G401 (cell line): ENCODE measurements around the gene SLC6A6. TPM values are rescaled to one million over a fixed set of nuclear protein-coding genes. Genes with fewer than 3 reads are reported as not detected.
A peak's percentile ranks its signal among the peaks of the same experiment; 100 is the strongest.
"Not testable (repeated sequence)": the region's sequence is repeated elsewhere in the genome, so short reads cannot be mapped to it uniquely, and the experiment has no call there.

Experiments
- DNase-seq: peaks from one replicate; pipeline ENCODE4 v3.0.0-alpha.2; 2015; ENCODE audit warnings: low spot score
- in situ Hi-C: cut with HindIII; loops from 2 replicates; pipeline ENCODE4 v1.10.0; 2016; ENCODE audit warnings: low sequenced_read_pairs, mixed read lengths
- total RNA-seq: library from RNA; depleted of rRNA; stranded (reverse); fragments of >200 nt; shearing (Covaris generic); gene quantifications from 2 replicates; pipeline ENCODE4 v1.2.3, GENCODE V29; 2014

Gene SLC6A6
- total RNA-seq, 1 experiment from 2014 or later, result 31.2 TPM

DNA sequence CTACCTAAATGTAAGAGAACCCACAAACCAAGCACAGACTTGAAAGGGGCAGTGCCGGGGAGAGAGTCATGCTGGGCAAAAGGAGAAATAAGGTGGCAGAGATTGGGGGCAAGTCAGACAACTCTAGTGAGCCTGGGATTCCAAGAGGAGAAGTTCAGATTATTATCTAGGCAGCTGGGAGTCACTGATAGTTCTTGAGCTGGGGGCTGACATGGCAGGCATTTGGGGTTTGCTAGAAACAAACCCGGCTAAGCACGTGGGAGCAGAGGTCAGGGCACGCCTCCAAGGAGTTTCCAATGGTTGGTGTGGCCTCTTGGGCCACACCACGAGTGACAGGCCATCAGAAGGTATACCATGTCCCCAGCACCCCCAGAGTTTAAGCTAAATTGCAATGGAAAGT is 27.6 kb downstream of the SLC6A6 start:
- in situ Hi-C loops, result no loop called here
- DNase-seq, result no peak

DNA sequence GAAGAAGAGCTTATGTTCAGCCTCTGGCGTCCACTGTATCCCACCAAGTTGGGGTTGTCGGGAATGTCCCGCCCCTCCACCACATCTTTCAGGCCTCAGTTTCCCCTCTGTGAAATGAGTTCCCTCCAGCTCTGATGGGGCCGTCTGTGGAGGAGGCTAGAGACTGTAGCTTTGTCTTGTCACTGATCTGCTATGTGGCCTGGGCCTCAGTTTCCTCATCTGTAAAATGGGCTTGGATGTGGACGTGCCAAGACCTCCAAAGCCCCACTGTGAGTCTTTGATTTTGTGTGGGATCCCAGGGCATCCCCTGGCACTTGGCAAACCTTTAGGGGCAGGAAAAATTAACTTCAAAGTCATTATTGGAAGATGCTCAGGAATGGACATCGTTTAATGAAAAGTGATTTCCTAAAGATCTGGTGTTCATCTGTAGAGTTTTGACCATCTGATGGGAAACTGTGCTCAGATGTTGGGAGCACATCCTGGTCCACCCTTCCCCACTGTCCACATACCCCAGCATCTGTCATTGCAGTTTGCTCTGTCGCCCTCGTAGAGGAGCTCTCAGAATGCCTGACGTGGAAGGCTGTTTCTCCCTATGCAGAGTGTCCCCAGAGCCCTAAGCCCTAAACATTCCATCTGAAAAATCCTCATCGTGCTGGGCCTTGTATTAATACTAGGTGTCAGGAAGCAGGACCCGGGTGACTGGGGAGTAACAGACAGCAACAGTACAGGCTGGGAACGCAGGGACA is 28.5 kb downstream of the SLC6A6 start:
- in situ Hi-C loops, result no loop called here

DNA sequence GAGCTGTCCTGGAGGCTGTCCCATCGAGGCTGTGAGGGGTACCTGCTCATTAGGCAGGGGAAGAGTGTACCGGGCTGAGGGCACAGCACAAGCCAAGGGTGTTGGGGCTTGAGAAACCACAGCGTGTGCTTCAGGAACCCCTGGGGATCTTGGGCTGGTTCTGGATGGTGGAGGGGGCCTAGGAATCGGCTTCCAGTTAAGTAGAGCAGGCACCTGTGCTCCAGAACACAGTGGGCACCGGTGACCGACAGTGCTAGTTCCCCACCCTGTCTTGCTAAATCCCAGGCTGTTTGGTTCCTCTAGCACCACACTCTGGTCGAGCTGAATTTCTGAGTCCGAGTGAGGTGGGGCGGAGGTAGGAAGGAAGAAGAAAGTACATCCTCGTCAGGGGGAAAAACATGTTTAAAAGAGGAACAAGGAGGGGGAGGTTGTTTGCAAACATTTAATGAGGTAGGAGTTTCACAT is 29.1 kb downstream of the SLC6A6 start:
- DNase-seq, result no peak
- in situ Hi-C loops, result no loop called here

More for the DNA sequence above, 28.5 kb downstream of the SLC6A6 start:
- no peak for DNase-seq

DNA sequence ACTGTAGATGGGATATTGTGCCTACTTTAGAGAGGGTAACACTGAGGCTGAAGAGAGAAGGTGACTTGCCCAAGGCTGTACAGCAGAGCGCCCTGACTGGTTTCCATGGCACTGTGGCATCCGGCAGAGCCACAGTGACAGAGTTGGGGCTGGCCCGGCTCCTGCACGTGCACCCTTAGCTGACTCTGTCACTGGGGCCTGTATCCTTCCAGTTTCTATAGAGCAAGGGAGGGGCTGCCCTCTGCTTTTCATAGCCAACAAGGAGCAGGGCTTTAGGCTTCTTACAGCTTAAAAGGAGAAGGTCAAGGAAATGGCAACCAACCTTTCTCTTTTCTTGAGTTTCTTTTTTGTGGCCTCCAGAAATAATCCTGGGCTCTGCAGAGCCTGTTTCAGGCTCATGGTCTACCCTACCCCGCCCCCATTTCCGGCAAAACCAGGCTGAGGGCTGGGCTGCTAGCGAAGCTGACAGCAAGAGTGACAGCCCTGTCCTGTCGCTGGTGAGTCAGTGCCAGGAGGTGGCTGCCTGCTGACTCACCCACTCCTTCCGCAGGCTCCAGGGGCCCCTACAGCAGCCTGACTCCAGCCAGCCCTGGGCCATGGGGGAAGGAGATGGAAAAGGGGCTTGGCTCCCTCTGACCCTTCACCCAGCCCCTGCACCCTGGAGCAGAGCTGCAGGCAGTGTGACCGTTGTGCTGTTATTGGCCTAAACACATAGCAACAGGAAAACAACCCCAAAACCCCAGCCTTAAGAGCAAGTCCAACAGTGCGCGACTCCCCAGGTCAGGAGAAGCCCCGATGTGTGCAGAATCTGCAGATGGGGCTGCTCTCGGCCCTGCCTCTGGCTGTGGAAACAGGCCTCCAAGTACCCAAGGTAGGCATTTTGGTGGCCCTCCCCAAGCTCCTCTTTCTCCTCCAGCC is 29.8 kb downstream of the SLC6A6 start:
- no peak for DNase-seq

DNA sequence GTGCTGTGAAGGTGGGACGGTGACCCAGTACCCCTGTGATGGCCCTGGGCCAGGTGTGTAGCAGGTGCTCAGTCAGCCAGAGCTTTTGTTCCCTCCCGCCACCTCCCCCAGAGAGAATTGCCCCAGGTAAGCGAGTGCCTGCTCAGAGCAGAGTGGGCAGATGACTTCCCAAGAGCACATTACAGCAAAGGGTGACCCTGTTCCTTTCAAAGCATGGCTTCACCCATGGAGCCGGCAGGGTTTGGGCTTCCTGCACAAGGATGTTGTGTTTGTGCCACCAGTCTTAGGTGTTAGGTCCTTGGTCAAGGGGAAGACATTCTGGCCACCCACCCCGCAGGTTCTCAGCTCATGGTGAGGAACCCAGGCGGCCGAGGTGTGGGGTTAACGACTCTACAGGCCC is 30.7 kb downstream of the SLC6A6 start:
- no peak for DNase-seq
- in situ Hi-C loops, result no loop called here

More for the DNA sequence above, 29.8 kb downstream of the SLC6A6 start:
- in situ Hi-C loops, result no loop called here

DNA sequence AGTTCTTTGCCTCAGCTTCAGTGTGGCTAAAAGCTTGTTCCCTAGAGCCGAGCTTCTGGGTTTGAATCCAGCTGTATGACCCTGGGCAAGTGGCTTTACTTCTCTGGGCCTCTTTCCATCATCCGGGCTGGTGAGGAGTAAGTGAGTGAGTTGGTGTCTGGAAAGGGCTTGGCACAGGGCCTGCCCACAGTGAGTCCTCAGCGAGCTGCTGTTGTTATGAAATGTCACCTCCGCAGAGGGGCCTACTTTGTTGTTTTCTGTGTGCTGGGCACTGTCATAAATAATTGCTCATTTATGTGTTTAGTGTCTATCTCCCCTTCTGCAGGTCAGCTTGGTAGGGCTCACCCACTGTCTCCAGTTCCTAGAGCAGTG is 31.7 kb downstream of the SLC6A6 start:
- in situ Hi-C loops, result no loop called here
- no peak for DNase-seq

DNA sequence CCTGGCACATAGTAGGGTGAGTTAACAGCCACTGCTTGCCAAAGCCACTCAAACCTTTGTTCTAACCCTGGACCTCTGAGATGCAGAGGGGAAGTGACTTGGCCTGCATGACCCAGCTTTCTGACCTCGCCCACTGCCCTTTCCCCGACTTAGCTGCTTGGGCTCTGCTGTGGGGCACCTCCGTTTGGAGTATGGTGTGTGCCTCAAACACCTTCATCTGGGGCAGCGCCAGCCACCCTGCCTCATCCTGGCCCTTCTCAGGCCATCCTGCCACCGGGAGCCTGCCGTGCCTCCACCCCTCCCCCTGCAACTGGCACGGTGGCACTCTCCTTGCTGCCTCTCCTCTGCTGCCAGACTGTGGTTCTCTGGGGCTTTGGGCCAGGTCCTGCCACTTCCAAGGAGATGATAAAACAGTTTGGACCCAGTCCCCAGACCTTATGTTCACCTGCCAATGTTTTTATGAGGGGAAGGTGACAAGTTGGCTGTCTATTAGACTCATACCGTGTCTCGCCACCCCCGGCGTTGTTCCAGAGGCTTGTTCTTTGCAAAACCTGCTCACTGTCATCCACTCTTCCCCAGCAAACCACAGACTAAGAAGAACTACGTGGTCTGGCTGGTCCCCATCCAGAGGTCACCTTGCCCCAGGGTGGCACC is 32.2 kb downstream of the SLC6A6 start:
- in situ Hi-C loops, result no loop called here
- DNase-seq, result peak; percentile 85

DNA sequence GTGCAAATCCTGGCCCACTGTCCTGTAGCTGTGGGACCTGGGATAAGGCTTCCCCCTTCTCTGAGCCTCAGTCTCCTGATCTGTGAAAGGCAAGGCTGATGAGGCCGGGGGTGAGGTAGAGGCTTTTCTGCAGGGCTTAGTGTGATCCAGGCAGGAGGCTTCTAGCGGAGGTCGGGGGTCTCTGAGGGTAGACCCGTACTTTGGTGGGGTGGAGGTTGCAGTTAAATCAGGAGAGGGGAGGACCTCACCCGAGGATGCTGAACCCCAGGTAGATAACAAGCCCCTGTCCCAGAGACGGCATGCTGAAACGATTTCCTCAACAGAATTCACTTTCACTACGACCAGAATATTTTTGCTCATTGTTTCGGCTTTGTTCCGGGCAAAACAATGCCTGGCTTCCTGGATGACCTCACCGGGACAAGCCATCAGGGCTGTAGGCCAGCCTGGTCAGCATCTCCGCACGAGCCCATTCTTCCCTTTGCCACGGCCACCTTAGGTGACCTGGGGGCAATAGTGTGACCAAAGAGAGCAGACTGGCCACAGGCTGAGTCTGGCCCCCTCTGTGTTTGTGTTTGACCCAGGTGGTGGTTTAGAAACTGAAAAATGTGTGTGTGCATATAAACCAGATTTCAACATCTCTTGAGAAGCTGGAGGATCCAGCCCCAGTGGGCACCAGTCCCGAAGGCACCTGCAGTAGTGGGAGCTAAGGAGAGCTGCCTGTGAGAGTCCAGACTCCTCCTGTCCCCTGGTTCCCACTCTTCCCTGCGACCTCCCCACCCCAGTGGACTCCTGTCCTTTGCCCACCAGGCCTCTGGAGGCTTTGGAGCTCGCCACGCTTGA is 33.0 kb downstream of the SLC6A6 start:
- no peak for DNase-seq
- in situ Hi-C loops, result no loop called here

DNA sequence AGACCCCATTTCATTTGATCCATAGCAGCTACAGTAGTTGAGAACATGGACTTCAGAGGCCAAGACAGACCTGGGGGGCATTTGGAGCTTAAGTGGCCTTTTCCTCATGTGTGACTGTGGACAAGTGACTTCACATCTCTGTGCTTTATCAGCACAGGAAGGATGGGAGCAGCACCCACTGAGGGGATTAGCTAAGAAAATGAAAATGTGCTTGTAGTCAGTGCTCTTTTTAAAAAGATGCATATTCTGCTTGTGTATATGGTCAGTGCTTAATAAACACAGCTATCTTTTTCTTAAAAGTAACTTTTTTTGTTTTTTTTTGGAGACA is 34.5 kb downstream of the SLC6A6 start:
- DNase-seq, result no peak
- in situ Hi-C loops, result no loop called here

DNA sequence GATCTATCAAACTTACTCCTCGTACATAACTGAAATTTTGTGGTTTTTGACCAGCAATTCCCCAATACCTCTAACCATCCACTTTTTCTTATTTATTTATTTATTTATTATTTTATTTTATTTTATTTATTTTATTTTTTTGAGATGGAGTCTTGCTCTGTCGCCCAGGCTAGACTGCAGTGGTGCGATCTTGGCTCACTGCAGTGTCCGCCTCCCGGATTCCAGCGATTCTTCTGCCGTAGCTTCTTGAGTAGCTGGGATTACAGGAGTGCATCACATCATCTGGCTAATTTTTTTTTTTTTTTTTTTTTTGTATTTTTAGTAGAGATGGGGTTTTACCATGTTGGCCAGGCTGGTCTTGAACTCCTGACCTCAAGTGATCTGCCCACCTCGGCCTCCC is 35.3 kb downstream of the SLC6A6 start:
- in situ Hi-C loops, DNase-seq: not testable (repeated sequence)

DNA sequence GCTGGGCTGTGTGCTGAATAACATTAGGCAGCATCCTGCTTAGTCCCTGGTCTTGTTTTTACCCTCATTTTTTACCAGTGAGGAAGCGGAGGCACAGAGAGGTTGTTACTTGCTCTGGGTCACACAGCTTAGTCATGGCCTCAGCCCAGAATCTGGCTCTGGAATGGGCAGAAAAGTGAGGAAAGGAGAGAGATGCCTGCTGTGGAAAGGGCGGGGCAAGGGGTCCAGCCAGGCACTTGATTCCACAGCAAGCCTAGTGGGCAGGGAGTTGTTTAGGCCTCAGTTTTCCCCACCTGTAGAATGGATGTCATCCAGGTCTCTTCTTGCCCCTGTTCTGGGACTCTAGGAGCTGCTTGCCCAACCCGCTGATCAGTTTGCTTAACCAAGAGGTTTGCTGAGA is 35.9 kb downstream of the SLC6A6 start:
- in situ Hi-C loops, result no loop called here
- DNase-seq, result no peak

DNA sequence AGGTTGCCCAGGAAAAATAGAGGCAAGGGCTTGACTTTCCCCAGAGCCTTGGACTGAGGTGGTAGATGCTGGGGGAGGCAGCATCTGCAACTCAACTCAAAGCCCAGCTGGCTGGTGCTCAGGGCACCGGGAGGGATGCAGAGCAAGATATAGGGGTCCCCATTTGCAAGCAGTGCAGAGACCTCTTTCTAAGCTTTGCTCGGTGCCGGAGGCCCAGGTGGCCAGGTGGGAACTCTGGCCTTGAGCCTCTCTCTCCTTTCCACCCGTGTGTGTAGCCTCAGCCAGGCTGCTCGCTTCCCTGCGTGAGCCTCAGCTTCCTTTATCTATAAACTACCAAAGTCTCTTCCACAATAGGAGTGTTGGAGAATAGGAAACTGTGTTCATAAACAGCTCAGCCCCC is 36.5 kb downstream of the SLC6A6 start:
- in situ Hi-C loops, result no loop called here
- no peak for DNase-seq

DNA sequence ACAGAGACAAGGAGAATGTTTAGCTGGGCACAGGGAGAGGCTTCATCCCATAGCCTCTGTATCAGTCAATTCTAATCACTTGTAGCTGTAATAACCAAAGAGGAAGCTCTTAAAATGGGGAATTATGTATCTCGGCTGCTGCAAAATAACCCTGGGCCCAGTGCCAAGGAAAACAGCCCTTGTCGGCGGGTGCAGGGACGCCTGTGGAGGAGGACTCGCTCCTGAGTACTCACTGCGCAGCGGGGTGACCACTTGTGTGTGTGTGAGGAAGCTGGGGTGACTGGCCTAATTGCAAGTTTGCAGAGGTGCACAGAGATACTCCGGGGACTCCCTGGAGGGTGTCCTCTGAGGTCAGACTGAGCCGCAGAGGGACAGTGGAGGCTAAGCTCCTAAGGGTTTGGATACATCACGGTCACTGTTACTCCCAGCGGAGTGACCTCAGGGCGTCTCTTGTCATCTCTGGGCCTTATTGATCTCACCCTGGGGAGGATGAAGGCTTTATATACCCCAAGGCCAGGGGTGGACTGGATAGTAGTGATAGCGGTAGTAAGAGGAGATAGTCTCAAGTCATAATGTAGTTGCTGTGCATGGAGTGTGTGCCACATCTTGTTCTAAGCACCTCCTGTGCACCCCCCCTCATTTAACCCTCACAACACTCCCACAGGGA is 37.2 kb downstream of the SLC6A6 start:
- in situ Hi-C loops, result no loop called here
- no peak for DNase-seq

DNA sequence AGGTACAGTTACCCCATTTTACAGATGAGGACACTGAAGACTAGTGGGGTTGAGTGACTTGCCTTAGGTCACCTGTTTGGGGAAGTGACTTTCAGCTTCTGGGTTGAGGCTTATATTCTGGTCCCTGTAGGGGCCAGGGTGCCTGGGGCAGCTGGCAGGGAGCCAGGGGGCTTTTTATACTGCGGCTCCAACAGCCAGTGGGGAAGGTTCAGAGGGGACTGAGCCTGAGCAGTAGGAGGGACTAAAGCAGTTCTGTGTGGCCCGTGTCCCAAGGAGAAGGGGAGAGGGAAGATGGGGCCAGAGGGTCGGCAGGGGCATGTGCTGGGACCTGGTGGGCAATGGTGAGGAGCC is 37.7 kb downstream of the SLC6A6 start:
- in situ Hi-C loops, result no loop called here
- DNase-seq, result no peak

DNA sequence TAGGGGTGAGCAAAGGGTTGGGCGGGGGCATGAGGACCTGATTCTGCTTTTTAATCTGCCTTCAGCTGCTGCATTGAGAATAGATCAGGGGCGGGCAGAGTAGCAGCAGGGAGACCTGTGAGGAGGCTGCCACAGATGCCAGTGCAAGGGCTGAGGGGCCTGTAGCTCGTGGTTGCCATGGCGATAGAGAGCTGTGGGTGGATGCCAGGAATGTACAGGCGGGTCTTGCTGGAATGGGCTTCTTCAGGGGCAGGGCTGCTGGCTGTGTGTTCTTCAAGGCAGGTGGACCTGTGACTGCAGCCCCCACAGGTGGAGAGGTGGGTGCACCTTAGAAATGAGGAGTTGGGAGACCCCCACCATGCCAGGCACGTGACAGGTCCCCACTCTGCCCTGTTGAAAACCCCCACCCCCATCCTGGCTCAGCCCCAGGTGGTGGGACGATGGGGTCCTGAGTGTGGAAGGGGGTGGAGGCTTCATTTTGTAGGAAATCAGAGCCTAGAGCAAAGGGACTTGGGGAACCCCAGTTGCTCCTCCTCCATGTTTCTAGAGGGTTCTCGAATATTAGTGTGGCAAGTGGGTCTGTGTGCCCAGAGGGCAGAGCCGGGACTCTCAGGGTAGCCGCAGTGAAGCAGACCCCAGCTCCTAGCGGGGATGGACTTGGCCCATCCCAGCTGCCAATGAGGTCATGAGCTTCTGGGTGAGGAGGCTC is 38.3 kb downstream of the SLC6A6 start:
- in situ Hi-C loops, result no loop called here
- DNase-seq, result no peak

DNA sequence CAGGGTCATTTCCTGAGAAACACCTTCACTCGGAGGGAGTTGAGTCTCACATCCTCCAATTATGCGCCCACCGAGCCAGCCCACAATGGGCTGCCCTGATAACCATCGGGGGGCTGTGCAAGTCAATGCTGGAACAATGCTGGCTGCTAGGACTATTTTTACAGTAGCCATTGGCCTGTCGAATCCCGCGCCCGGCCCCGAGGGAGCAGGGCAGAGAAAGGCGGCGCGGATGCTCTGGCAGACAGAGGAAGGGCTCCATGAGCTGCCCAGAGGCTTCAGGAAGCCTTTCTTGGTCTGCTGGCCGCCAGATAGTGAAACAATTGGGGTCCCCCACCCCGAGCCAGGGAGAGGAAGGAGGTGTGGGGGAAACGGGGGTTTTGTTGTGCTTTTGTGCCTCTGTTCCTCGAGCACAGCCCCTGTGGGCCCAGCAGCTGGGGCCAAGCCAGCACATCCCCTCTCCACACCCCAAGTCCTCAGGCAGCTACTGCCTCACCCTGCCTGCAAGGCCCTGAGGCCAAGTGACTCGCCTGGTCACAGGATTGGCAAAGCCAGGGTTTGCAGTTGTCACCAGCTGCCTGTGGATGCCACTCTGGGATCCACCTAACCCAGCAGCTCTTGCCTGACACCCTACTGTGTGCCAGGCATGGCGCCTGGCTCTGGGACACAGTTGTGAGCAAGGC is 39.0 kb downstream of the SLC6A6 start:
- DNase-seq, result no peak
- in situ Hi-C loops, result no loop called here

DNA sequence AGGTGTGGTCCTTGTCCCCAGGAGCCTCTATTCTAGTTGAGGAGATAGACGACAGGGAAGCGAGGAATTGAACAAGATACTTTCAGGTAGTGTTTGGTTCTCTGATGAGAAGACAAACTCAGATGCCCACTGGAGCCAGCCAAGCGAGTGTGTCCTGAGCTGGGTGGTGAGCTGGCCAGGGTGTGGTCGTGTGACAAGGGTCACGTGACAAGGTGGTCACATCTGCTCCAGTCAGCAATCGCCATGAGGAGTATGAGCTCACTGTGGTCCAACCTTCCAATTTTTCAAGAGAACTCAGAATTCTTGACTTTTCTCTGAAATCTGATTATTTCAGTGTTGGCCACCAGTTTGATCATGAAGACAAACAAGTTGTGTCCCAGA is 39.5 kb downstream of the SLC6A6 start:
- in situ Hi-C loops, result no loop called here
- no peak for DNase-seq

DNA sequence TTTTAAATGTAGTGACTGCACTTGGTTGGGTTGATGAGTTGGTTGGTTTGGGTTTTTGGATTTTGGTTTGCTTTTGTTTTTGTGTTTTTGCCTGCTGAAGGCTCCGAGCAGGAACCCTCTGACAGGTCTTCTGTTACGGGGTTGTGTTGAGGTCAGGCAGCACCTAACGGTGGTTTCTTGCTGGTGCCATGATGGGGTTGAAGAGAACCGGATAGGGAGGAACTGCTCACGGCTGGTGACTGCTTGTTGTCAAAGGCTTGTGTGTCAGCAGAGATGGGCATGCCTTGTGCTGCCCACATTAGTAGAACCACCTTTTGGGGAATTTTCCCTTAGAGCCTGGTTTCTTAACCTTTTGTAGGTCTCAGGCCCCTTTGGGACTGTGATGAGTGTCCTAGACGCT is 42.0 kb downstream of the SLC6A6 start:
- no peak for DNase-seq
- in situ Hi-C loops, result no loop called here
